T-helper 17 cell (primary cell): ENCODE data around the gene WDFY2. TPM values are rescaled to one million over a fixed set of nuclear protein-coding genes. Genes with fewer than 3 reads are reported as not detected.

Experiments
- ATAC-seq: fragments of 150-1000 bp; cut with Tn5 transposase; 2 replicates; pipeline ENCODE4 v1.10.0; 2021; ENCODE audit warnings: mild to moderate bottlenecking, moderate library complexity
- DNase-seq, 3 donors: peaks; one replicate each; pipeline versions ENCODE4 v3.0.0 to v3.0.0-alpha.2; 2020 to 2021
- H3K9me3 ChIP-seq: one replicate; pipeline ENCODE4 v1.7.0; 2013; ENCODE audit warnings: low read length, mild to moderate bottlenecking; ENCODE audit not compliant: control insufficient read depth, poor library complexity, severe bottlenecking
- H3K27ac Mint-ChIP-seq: one replicate; pipeline ENCODE4 v1.8.0; 2022; ENCODE audit warnings: mild to moderate bottlenecking, moderate library complexity, mixed read lengths
- H3K27me3 Mint-ChIP-seq: one replicate; pipeline ENCODE4 v1.8.0; 2022; ENCODE audit warnings: mixed read lengths
- H3K36me3 Mint-ChIP-seq: one replicate; pipeline ENCODE4 v1.8.0; 2022; ENCODE audit warnings: low read depth, mixed read lengths
- H3K4me1 Mint-ChIP-seq: one replicate; pipeline ENCODE4 v1.8.0; 2022; ENCODE audit warnings: mild to moderate bottlenecking, mixed read lengths
- H3K4me3 Mint-ChIP-seq: one replicate; pipeline ENCODE4 v1.8.0; 2022; ENCODE audit warnings: mild to moderate bottlenecking, moderate library complexity, mixed read lengths
- total RNA-seq, 4 donors: library from RNA in 2 of 4; stranded (reverse) in 2 of 4; gene quantifications; one replicate each; pipeline ENCODE4 v1.2.3 and lab custom pipeline; 2022 to 2026

The WDFY2 gene
- total RNA-seq, 2 donors from 2014 or later = 41.5 to 52.2 TPM

DNA sequence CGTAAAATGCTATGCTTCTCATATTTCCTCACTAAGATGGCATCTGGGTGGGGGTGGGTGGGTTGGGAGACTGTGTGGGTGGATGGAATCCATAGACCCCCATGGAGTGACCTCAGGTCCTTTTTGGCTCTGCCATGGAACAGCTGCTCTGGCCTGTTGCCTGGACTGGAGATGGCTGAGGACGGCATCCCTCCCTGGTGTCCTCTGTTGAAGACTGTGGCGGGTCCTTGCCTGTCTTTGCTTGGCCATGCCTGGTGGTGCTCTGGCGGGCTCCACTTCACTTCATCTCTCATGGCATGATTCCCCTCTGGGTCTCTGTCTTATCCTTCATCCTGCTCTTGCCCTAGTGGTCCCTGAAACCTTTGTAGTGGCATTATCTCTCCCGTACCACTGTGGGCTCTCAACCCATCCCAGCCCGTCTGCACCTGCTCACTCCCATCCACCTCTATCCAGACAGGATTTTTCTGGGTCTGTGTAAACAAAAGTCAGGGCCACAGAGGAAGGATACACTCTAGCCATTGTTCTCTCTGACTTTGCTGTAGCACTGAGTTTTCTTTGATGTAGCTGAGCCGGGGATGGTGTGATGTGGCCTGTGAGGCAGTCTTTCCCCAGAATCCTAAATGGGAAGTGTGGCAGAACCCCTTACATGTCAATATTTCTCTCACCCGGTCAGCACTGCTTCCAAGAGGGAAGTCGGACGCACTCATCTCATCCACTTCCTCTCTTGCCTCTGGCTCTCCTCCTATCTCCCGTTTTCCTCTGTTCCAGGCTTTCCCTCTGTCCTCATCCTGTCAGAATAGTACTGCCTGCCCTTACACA is 36.1 kb downstream of the WDFY2 start:
- no peaks in the 10 kb centered on the region for H3K9me3 ChIP-seq
- peaks cover 4% of the 10 kb centered on the region for H3K36me3 Mint-ChIP-seq
- no peak overlapping the region for H3K4me3 Mint-ChIP-seq
- ATAC-seq (no peak), DNase-seq (no peak)
- H3K27ac Mint-ChIP-seq = peak overlapping the region; percentile 45
- H3K4me1 Mint-ChIP-seq = peaks cover 51% of the 10 kb centered on the region
- H3K27me3 Mint-ChIP-seq = no peaks in the 10 kb centered on the region

DNA sequence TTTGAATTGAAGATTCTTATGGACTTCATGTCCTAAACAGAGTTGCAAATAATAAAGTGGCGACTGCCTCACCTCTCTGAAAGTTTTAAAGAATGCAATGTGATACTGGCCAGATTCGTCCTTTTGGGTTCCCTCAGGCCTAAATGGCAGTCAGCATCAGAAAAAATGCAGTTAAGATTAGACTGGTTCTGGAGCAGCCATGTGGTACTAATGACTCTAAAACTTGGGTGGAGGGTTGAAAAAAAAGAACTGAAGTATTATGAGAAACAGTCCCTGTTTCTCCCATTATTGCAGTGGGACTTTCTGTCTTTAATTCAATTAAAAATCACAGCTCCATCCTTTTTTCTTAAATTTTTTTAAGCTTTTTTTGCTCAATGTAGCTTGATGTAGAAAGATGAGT is 37.3 kb downstream of the WDFY2 start:
- Mint-ChIP-seq H3K27me3 (no peaks in the 10 kb centered on the region), H3K4me3 (no peak overlapping the region), H3K27ac (no peak overlapping the region), H3K4me1 (peaks cover 48% of the 10 kb centered on the region), H3K36me3 (peaks cover 4% of the 10 kb centered on the region)
- H3K9me3 ChIP-seq = no peaks in the 10 kb centered on the region
- ATAC-seq = no peak
- DNase-seq = no peak

DNA sequence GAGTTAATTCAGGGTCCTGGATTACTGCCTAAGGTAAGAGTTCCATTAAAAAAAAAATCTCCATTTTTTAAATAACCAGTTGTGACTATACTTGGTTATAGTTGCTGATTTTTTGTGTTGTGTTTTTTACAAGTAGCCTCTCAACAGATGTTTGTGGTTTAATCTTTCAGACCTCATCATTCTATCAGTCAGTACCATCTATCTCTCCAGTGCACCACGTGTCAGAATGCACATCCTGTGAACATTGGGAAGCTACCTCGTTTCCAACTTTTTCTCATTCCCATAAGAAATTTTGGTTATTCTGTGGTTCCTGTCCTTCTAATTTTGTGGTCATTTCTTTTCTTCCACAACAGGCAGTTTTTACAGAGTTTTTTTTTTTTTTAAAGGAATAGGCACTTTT is 39.2 kb downstream of the WDFY2 start:
- ATAC-seq = no peak
- Mint-ChIP-seq H3K27ac (peak overlapping the region; percentile 81), H3K4me3 (no peak overlapping the region), H3K36me3 (peaks cover 4% of the 10 kb centered on the region), H3K27me3 (no peaks in the 10 kb centered on the region), H3K4me1 (peaks cover 49% of the 10 kb centered on the region)
- H3K9me3 ChIP-seq = no peaks in the 10 kb centered on the region
- no peak for DNase-seq

DNA sequence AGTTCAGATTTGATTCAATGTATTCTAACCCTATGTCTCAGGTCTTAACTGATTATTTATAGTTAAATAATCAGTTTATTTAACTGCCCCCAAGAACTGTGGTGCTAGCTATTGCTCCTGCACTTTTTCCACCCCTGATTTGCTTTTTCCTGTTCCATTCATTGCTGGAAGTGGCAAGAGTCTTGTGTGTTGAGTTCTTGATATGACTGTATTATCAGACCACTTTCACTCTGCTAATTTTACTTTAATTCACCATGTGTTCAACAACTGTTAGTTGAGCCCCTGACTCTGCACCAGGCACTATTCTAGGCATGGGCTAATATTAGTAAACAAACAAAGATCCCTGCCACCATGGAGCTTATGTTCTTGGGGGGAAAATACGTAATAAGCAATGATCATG is 39.9 kb downstream of the WDFY2 start:
- DNase-seq (no peak), ATAC-seq (no peak)
- H3K27ac Mint-ChIP-seq = peak overlapping the region; percentile 81
- H3K4me1 Mint-ChIP-seq = peaks cover 49% of the 10 kb centered on the region
- no peaks in the 10 kb centered on the region for H3K9me3 ChIP-seq
- no peaks in the 10 kb centered on the region for H3K27me3 Mint-ChIP-seq
- no peak overlapping the region for H3K4me3 Mint-ChIP-seq
- peaks cover 4% of the 10 kb centered on the region for H3K36me3 Mint-ChIP-seq

DNA sequence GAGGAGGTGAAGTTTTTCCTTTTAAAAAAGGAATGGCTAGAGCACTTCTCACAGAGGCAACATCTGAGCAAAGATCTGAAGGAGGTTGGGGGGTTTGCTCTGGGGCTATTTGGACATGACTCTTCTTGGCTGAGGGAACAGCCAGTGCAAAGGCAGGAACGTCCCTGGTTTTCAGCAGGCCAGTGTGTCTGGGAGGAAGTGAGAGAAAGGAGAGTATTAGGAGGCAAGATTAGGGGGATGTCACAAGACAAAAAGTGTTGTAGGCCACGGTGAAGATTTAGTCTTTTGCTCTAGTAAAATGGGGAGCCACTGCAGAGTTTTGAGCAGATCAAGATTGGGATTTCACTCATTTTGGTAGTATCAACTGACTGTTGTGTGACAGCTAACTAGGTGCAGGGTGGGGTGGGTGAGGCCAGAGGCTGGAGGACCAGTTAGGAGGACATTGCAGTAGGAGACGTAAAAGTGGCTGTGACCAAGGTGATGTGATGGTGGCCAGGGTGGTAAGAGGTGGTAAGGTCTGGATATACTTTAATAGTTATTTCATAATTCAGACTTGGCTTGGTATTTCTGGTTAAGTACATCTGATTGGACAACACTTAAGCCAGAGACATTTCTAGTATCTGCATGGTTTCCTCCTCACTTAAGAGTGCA is 40.6 kb downstream of the WDFY2 start:
- Mint-ChIP-seq H3K4me3 (no peak overlapping the region), H3K36me3 (peaks cover 2% of the 10 kb centered on the region), H3K27ac (peak overlapping the region; percentile 81), H3K27me3 (no peaks in the 10 kb centered on the region), H3K4me1 (peaks cover 46% of the 10 kb centered on the region)
- H3K9me3 ChIP-seq = no peaks in the 10 kb centered on the region
- ATAC-seq = no peak
- DNase-seq = no peak

DNA sequence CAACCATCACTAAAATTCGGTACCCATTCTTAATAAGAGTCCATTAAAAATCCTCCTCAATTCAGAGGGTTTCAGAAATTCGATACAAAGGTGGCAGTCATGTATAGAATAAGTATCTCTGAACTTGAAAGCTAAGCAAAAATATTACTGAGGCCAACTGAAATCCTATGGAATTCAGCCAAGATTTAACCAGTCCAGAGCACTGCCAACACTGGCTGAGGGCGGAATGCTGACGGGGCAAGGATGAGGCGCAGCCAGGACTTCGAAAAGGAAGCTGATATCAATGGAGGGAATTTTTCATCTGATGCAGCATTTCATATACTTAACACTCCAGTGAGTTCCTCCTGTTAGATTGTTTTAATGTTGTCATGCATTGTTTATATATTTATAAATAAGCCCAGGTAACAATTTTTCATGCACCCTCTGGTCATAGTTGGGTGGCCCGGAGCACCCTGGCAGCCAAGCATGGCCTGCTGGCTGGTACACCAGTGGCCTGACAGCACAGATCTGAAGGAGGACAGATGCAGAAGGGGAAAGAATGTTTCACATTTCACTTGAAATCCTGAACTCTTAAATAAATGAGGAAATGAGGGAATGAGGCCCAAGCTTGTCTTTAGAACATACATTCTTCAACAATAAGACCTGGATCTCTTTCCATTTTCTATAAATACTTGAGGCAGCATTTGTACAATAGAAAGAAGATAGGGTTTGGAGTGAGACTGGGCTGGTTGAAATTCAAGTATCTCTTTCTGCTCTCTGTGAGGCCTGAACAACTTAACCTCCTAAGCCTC is 41.5 kb downstream of the WDFY2 start:
- no peaks in the 10 kb centered on the region for H3K9me3 ChIP-seq
- DNase-seq (no peak), ATAC-seq (no peak)
- peaks cover 47% of the 10 kb centered on the region for H3K4me1 Mint-ChIP-seq
- peaks cover 2% of the 10 kb centered on the region for H3K36me3 Mint-ChIP-seq
- peak overlapping the region; percentile 81 for H3K27ac Mint-ChIP-seq
- no peaks in the 10 kb centered on the region for H3K27me3 Mint-ChIP-seq
- no peak overlapping the region for H3K4me3 Mint-ChIP-seq

DNA sequence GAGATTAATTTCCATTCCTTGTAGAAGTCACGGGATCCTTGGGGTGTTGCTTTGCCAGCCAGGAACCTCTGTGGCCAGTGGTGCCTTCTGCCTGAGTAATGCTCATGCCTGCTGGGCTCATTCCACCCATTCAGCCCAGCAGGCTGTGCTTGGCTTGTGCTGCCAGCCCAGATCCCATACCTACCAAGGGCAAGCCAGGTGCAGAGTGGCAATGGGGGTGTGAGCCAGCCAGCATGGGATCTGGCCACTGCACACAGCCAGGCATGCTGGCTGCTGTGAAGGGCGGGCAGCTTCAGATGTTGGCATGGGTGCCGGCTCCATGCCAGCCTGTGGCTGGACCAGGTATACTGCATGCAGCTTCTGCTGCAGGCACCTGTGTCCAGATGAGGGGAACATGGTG is 42.5 kb downstream of the WDFY2 start:
- Mint-ChIP-seq H3K4me1 (peaks cover 42% of the 10 kb centered on the region), H3K27me3 (no peaks in the 10 kb centered on the region), H3K36me3 (peaks cover 2% of the 10 kb centered on the region), H3K27ac (peak overlapping the region; percentile 81), H3K4me3 (no peak overlapping the region)
- ATAC-seq = no peak
- no peaks in the 10 kb centered on the region for H3K9me3 ChIP-seq
- no peak for DNase-seq

DNA sequence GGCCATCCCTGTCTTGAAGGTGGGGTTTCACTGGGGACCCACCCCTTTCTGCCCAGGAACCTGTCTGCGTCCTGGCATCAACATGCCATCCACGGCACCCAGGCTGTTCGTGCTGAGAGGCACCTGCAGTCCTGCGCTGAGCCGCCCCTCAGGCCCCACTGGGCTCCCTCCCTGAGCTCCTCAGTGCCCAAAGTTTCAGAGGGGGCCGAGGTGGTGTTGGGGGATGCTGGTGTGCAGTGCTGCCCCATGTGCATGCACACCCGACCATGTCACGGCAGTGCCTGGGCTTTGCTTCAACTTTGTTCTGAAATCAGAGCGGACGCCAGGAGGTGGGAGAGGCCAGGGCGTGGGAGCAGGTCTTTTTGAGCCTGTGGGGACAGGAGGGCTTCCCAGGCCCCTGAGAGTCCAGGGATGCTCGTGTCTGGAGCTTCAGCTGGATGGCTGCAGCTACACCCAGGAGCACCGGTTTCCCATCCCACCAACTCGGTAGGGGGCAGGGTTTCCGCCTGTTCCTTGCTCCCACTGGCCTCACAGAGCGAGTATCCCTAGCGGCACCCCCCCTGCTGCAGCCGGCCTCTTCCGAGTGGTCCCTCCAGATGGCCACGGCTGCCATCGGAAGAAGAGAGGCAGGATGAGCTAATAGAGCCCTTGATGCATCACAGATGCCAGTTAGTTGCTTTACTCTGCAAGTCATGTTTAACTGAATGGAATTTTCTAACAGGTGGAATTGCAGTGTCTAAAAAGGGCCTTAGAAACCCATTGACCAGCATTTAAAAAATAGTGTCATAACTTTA is 44.0 kb downstream of the WDFY2 start:
- no peaks in the 10 kb centered on the region for H3K9me3 ChIP-seq
- H3K27me3 Mint-ChIP-seq = no peaks in the 10 kb centered on the region
- peak overlapping the region; percentile 68 for H3K27ac Mint-ChIP-seq
- no peak for ATAC-seq
- no peak overlapping the region for H3K4me3 Mint-ChIP-seq
- H3K36me3 Mint-ChIP-seq = no peaks in the 10 kb centered on the region
- DNase-seq = no peak
- H3K4me1 Mint-ChIP-seq = peaks cover 44% of the 10 kb centered on the region

DNA sequence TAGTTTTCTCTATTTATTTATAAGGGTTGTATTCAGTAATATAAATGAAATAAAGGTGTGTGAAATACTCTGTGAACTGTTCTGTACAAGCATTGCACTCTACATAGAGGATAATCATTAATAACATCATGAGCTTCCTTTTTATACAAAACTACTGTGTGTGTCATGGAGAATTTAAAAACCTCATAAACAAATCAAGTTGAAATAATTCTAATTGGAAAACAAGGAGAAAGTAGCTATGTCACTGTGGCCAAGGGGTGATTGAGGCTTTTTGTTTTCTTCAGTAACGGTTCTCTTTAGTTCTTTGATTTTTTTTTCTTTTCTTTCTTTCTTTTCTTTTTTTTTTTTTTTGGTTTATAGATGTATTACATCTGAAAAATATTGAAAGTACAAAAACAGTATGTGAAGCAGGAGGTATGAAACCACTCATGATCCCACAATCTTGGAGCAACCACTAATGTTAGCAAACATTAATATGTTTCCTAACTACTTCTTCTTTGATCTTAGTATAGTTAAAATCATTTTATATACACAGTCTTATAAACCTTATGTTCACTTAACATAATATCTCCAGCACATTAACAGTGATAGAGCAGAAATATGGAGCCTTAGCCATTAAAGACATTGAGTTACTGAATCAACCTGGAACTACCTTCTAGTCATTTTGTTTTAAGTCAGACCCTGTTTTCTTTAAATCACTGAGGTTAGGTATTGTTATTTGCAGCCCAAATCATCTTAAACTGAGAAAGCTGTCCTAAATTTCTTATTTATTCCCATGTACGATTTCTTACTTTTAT is 45.4 kb downstream of the WDFY2 start:
- Mint-ChIP-seq H3K4me3 (no peak overlapping the region), H3K36me3 (no peaks in the 10 kb centered on the region), H3K27me3 (no peaks in the 10 kb centered on the region), H3K4me1 (peaks cover 41% of the 10 kb centered on the region), H3K27ac (peak overlapping the region; percentile 68)
- no peak for ATAC-seq
- H3K9me3 ChIP-seq = no peaks in the 10 kb centered on the region
- no peak for DNase-seq

DNA sequence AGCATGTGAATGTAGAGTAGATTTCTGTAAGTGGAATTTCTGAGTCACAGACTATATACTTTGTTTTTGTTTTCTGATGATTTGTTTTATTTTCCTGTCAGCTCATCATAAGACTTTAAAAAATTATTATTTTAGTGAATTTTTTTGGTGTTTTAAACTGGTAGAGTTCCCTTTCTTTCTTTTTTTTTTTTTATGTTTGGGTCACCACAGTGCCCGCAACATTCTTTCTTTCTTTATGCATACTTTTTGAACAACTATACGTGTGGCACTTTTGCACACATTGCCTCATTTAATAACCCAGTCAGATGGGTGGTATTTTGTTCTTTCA is 46.0 kb downstream of the WDFY2 start:
- peaks cover 37% of the 10 kb centered on the region for H3K4me1 Mint-ChIP-seq
- no peaks in the 10 kb centered on the region for H3K9me3 ChIP-seq
- no peaks in the 10 kb centered on the region for H3K36me3 Mint-ChIP-seq
- H3K27me3 Mint-ChIP-seq = no peaks in the 10 kb centered on the region
- no peak for ATAC-seq
- H3K27ac Mint-ChIP-seq = peak overlapping the region; percentile 68
- no peak for DNase-seq
- no peak overlapping the region for H3K4me3 Mint-ChIP-seq

DNA sequence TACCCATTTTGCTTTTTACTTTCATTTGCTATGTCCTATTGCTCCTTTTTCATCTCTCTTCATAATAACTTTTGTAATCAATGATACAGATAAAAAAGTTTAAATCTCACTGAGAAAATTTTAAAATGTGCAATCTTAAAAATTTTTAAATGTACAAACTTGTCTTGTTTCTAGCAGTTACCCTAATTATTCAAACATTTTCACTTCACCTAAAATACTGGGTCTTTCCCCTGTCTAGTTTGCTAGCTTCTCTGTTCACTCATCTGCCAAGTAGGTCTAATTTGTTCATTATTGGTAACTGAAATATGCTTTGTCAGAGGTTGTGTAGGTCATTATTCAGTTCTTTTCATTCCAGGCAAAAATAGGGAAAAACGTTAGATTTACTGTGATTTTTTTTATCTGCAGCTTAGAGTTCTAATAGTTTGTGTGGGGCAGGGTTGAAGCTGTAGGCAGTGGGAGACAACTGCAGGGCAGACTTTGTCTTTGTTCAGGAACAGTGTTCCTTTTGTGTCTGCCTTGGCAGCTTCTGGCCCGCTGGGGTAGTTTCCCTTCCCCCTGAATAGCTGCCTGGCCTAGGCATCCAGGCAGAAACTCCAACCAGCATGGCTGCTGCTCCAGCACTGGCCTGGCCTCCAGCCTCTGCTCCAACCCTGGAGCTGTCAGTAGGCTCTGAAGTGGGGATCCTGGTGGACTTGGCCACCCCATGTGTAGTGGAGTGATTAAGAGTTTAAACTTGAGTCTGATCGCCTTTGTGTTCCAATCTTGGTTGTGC is 48.5 kb downstream of the WDFY2 start:
- peaks cover 2% of the 10 kb centered on the region for H3K36me3 Mint-ChIP-seq
- DNase-seq (no peak), ATAC-seq (no peak)
- no peaks in the 10 kb centered on the region for H3K27me3 Mint-ChIP-seq
- peak overlapping the region; percentile 77 for H3K27ac Mint-ChIP-seq
- H3K9me3 ChIP-seq = no peaks in the 10 kb centered on the region
- peaks cover 53% of the 10 kb centered on the region for H3K4me1 Mint-ChIP-seq
- peak overlapping the region; percentile 59 for H3K4me3 Mint-ChIP-seq
